ENCODE measurements around the gene HMX2.

Gene HMX2

DNA sequence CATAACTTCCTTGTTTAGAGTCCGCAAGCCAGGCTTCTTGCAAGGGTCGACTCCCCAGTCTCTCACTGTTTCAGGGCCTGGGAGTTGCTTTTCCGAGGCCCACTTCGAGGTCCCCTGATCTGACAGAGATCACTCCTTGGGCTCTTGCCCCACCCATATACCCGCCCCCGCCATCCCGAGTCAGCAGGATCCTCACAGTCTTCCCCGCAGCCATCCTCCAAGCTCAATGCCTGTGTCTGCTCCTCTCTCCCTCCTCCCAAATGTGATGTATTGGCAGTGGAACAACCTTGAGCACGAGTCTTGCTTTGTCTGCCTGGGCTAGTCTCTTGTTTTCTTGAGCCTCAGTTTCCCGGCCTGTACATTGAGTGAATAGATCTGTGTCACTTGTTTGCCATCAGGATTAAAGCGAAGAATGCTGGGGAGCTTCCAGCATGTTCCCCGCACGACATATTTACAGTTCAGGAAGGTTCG lies 2.4 kb upstream of the HMX2 start:
- CTCF ChIA-PET, result interaction anchor here (1.1 to 2.6 kb wide), 8 partner anchors 12 to 415 kb away, joined by 3 to 14 read pairs (median 5); no protein-coding TSS in a partner anchor
- TF ChIP-seq, protein P1, sequence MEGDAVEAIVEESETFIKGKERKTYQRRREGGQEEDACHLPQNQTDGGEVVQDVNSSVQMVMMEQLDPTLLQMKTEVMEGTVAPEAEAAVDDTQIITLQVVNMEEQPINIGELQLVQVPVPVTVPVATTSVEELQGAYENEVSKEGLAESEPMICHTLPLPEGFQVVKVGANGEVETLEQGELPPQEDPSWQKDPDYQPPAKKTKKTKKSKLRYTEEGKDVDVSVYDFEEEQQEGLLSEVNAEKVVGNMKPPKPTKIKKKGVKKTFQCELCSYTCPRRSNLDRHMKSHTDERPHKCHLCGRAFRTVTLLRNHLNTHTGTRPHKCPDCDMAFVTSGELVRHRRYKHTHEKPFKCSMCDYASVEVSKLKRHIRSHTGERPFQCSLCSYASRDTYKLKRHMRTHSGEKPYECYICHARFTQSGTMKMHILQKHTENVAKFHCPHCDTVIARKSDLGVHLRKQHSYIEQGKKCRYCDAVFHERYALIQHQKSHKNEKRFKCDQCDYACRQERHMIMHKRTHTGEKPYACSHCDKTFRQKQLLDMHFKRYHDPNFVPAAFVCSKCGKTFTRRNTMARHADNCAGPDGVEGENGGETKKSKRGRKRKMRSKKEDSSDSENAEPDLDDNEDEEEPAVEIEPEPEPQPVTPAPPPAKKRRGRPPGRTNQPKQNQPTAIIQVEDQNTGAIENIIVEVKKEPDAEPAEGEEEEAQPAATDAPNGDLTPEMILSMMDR (IDR thresholded peaks at IDR 0.05; ENCODE audit: control extremely low read depth, extremely low read depth, low read depth, missing control alignments), result no peak
- POLR2A ChIA-PET, result interaction anchor here (0.9 kb wide), 1 partner anchor 8 kb away, joined by 4 read pairs; the partner anchor contains the start of gene BUB3
- no peak for DNase-seq (ENCODE audit: extremely low spot score)

DNA sequence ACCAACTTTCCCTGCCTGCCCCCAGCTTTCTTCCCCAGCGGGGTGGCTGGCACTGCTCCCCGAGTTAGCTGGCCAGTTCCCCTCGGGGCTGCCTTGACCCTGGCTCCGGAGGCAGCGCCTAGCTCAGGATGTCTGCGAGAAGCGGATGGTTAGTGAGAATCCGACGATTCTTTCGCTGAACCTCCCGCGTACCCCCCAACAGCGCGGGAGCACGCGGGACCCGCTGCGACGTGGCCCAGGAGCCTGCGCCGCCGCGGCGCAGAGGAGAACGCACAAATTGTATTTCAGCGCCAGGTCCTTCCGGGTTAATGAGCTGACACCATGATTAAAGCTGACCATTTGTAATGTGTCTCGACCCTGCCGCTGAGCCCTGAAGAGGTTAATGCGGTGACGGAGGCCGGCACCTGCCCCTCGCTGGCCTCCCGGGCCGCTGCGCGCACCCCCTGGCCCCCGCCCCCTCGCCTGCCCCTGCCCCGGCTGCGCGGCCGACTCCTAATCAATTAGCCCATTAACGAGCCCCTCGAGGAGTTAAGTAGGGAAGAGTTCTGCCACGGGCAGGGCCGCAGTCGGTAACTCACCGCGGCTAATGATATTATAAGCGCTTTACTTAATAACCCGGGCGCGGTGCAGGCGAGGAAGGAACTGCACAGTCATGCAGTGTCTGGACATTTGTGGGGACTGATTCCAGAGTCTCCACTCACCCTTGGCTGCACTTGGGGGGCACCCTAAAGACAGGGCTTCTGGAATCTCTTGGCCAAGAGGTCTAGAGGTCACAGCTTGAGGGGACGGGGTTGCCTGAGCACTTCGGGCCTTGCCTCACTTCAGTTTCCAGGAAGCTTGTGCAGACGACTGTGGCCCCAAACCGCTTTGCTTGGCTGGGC lies 1.7 kb upstream of the HMX2 start:
- TF ChIP-seq, protein P1 (IDR thresholded peaks at IDR 0.05; ENCODE audit: control extremely low read depth, extremely low read depth, low read depth, missing control alignments), result no peak
- peak; percentile 20 for DNase-seq (ENCODE audit: extremely low spot score)
- ChIA-PET CTCF (interaction anchor here (1.3 to 2.6 kb wide), 5 partner anchors 13 to 414 kb away, joined by 3 to 14 read pairs (median 6); no protein-coding TSS in a partner anchor), POLR2A (no interaction called here)

GRCh38 chr10:123146894-123147634 lies 872 bp upstream of the HMX2 start:
- ChIA-PET POLR2A (no interaction called here), CTCF (interaction anchor here (1.4 to 7.5 kb wide), 3 partner anchors 7 to 413 kb away, joined by 3 to 49 read pairs (median 6); no protein-coding TSS in a partner anchor)
- no peak for DNase-seq (ENCODE audit: extremely low spot score)
- TF ChIP-seq, protein P1 (IDR thresholded peaks at IDR 0.05; ENCODE audit: control extremely low read depth, extremely low read depth, low read depth, missing control alignments), result no peak

GRCh38 chr10:123148414-123149161 lies 652 bp downstream of the HMX2 start:
- DNase-seq (ENCODE audit: extremely low spot score), result peak; percentile 33
- CTCF ChIA-PET, result interaction anchor here (1.2 to 7.5 kb wide), 5 partner anchors 9 to 408 kb away, joined by 3 to 49 read pairs (median 5); no protein-coding TSS in a partner anchor
- POLR2A ChIA-PET, result interaction anchor here (1.1 kb wide), 1 partner anchor 244 kb away, joined by 3 read pairs; no protein-coding TSS in a partner anchor
- TF ChIP-seq, protein P1 (IDR thresholded peaks at IDR 0.05; ENCODE audit: control extremely low read depth, extremely low read depth, low read depth, missing control alignments), result no peak

GRCh38 chr10:123149162-123149567 lies 1.2 kb downstream of the HMX2 start:
- TF ChIP-seq, protein P1 (IDR thresholded peaks at IDR 0.05; ENCODE audit: control extremely low read depth, extremely low read depth, low read depth, missing control alignments), result no peak
- POLR2A ChIA-PET, result interaction anchor here (1.1 kb wide), 1 partner anchor 243 kb away, joined by 3 read pairs; no protein-coding TSS in a partner anchor
- CTCF ChIA-PET, result interaction anchor here (1.1 to 7.5 kb wide), 7 partner anchors 9 to 408 kb away, joined by 3 to 49 read pairs (median 3); no protein-coding TSS in a partner anchor
- no peak for DNase-seq (ENCODE audit: extremely low spot score)
